Endodermal cell (in vitro differentiated cells): ENCODE data around the gene METAP2. TPM values are rescaled to one million over a fixed set of nuclear protein-coding genes. Genes with fewer than 3 reads are reported as not detected.

ENCODE experiments used
- DNase-seq: peaks from one replicate; pipeline ENCODE4 v3.0.0-alpha.2; 2017
- H3K27ac ChIP-seq: 2 replicates; pipeline ENCODE4 v1.5.1; 2013; ENCODE audit warnings: mild to moderate bottlenecking, low read depth, low read length, moderate library complexity
- H3K27me3 ChIP-seq: 2 replicates; pipeline ENCODE4 v1.6.1; 2013; ENCODE audit warnings: mild to moderate bottlenecking, low read length, moderate library complexity; ENCODE audit not compliant: insufficient read depth, control insufficient read depth, poor library complexity, severe bottlenecking
- H3K36me3 ChIP-seq: 2 replicates; pipeline ENCODE4 v1.7.0; 2013; ENCODE audit warnings: mild to moderate bottlenecking, low read length, moderate library complexity; ENCODE audit not compliant: control insufficient read depth, insufficient read depth
- H3K4me1 ChIP-seq: one replicate; pipeline ENCODE4 v1.7.0; 2013; ENCODE audit warnings: low read length; ENCODE audit not compliant: control insufficient read depth, insufficient read depth
- H3K4me3 ChIP-seq: 2 replicates; pipeline ENCODE4 v1.5.1; 2013; ENCODE audit warnings: mild to moderate bottlenecking, low read length, moderate library complexity
- H3K9ac ChIP-seq: 2 replicates; pipeline ENCODE4 v1.6.1; 2013; ENCODE audit warnings: mild to moderate bottlenecking, low read length, moderate library complexity; ENCODE audit not compliant: poor library complexity, severe bottlenecking; ENCODE audit errors: extremely low read depth
- H3K9me3 ChIP-seq: 2 replicates; pipeline ENCODE4 v1.6.1; 2013; ENCODE audit warnings: mild to moderate bottlenecking, low read length, moderate library complexity; ENCODE audit not compliant: control insufficient read depth
- H3K27ac Mint-ChIP-seq: 2 replicates; pipeline ENCODE4 v1.8.0; 2020; ENCODE audit warnings: mixed read lengths
- H3K27me3 Mint-ChIP-seq: 2 replicates; pipeline ENCODE4 v1.8.0; 2021; ENCODE audit warnings: mild to moderate bottlenecking, mixed read lengths; ENCODE audit not compliant: insufficient read depth
- H3K36me3 Mint-ChIP-seq: 2 replicates; pipeline ENCODE4 v1.8.0; 2020; ENCODE audit warnings: low read depth, mixed read lengths
- H3K4me1 Mint-ChIP-seq: 2 replicates; pipeline ENCODE4 v1.8.0; 2020; ENCODE audit warnings: mixed read lengths
- H3K4me3 Mint-ChIP-seq: 2 replicates; pipeline ENCODE4 v1.8.0; 2020; ENCODE audit warnings: mild to moderate bottlenecking, moderate library complexity, mixed read lengths
- H3K9me3 Mint-ChIP-seq: 2 replicates; pipeline ENCODE4 v1.8.0; 2020; ENCODE audit warnings: mild to moderate bottlenecking, mixed read lengths
- WGBS, 2 experiments: methylation state at CpG; one replicate each; pipeline versions ENCODE4 v1.1.5 to v1.1.7; 2013; ENCODE audit warnings: missing lambda C conversion rate in 2 of 2, mixed read lengths in 1 of 2; ENCODE audit not compliant: insufficient coverage in 1 of 2, insufficient read length in 1 of 2; 5-methylcytosine and 5-hydroxymethylcytosine counted together
- total RNA-seq, 2 donors: library from RNA; stranded (reverse); fragmentation: NEBNext Ultra II Directional in 1 of 2; extraction: Animal tissue kit (Norgen Biotek cat#: 25700) in 1 of 2; gene quantifications; 2 replicates in 1 of 2; 3 replicates in 1 of 2; pipeline ENCODE4 v1.2.1, GENCODE V29; 2021
- TF ChIP-seq, protein P1 (sequence below): fragments of 200-600 bp; sonication (generic); conservative IDR thresholded peaks from 2 replicates; pipeline ENCODE4 v1.5.0; 2021; ENCODE audit warnings: antibody characterized with exemption, mild to moderate bottlenecking

METAP2 gene
- total RNA-seq, 2 donors from 2014 or later = 137 to 152 TPM

DNA sequence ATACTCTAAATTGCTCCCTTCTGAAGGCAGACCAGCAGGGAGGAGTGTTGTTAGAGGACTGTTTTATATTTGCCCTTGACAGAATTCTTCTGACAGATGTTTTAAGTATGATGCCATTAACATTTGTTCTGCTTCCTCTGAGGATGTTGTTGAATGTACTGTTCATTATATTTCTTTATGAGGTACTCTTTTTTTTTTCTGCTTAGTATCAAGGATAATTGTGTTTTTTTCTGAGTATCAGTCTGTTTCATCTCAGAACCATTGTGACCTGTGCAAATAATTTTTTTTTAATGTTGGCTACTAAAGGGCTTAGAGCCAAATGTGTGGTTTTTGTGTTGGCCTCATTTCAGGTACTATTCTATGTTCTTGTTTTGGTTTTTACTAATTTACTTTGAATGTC lies 10.6 kb downstream of the METAP2 start:
- Mint-ChIP-seq H3K27me3 (no peaks in the 10 kb centered on the region), H3K4me1 (peaks cover 2% of the 10 kb centered on the region), H3K9me3 (no peaks in the 10 kb centered on the region), H3K36me3 (peaks cover 71% of the 10 kb centered on the region), H3K4me3 (no peak overlapping the region), H3K27ac (no peak overlapping the region)
- peaks cover 87% of the 10 kb centered on the region for H3K36me3 ChIP-seq
- H3K9ac ChIP-seq = no peak overlapping the region
- TF ChIP-seq, protein P1, sequence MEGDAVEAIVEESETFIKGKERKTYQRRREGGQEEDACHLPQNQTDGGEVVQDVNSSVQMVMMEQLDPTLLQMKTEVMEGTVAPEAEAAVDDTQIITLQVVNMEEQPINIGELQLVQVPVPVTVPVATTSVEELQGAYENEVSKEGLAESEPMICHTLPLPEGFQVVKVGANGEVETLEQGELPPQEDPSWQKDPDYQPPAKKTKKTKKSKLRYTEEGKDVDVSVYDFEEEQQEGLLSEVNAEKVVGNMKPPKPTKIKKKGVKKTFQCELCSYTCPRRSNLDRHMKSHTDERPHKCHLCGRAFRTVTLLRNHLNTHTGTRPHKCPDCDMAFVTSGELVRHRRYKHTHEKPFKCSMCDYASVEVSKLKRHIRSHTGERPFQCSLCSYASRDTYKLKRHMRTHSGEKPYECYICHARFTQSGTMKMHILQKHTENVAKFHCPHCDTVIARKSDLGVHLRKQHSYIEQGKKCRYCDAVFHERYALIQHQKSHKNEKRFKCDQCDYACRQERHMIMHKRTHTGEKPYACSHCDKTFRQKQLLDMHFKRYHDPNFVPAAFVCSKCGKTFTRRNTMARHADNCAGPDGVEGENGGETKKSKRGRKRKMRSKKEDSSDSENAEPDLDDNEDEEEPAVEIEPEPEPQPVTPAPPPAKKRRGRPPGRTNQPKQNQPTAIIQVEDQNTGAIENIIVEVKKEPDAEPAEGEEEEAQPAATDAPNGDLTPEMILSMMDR = no peak
- no peak overlapping the region for H3K27ac ChIP-seq
- no peaks in the 10 kb centered on the region for H3K27me3 ChIP-seq
- no peaks in the 10 kb centered on the region for H3K4me1 ChIP-seq
- H3K9me3 ChIP-seq = no peaks in the 10 kb centered on the region
- no peak for DNase-seq
- no peak overlapping the region for H3K4me3 ChIP-seq

GRCh38 chr12:95487024-95487423 lies 13.1 kb downstream of the METAP2 start:
- WGBS, 2 experiments = 83 to 89% methylated on average over 1 of the region's 2 CpGs
- H3K27ac ChIP-seq = no peak overlapping the region
- H3K9ac ChIP-seq = no peak overlapping the region
- Mint-ChIP-seq H3K9me3 (no peaks in the 10 kb centered on the region), H3K27ac (no peak overlapping the region), H3K4me3 (no peak overlapping the region), H3K36me3 (peaks cover 78% of the 10 kb centered on the region), H3K4me1 (no peaks in the 10 kb centered on the region), H3K27me3 (no peaks in the 10 kb centered on the region)
- no peaks in the 10 kb centered on the region for H3K9me3 ChIP-seq
- H3K36me3 ChIP-seq = peaks cover 90% of the 10 kb centered on the region
- no peaks in the 10 kb centered on the region for H3K4me1 ChIP-seq
- no peak overlapping the region for H3K4me3 ChIP-seq
- DNase-seq = no peak
- TF ChIP-seq, protein P1 = no peak
- H3K27me3 ChIP-seq = no peaks in the 10 kb centered on the region

- Mint-ChIP-seq H3K9me3 (no peaks in the 10 kb centered on the region), H3K27ac (no peak overlapping the region), H3K4me3 (no peak overlapping the region), H3K4me1 (no peaks in the 10 kb centered on the region), H3K27me3 (no peaks in the 10 kb centered on the region), H3K36me3 (peaks cover 76% of the 10 kb centered on the region)
- no peak overlapping the region for H3K4me3 ChIP-seq
- H3K9ac ChIP-seq = no peak overlapping the region
- peaks cover 93% of the 10 kb centered on the region for H3K36me3 ChIP-seq
- 95 to 100% methylated on average over 1 of the region's 2 CpGs for WGBS, 2 experiments
- no peaks in the 10 kb centered on the region for H3K27me3 ChIP-seq
- H3K9me3 ChIP-seq = peaks cover 7% of the 10 kb centered on the region
- H3K27ac ChIP-seq = no peak overlapping the region
- TF ChIP-seq, protein P1 = no peak
- DNase-seq = no peak
- no peaks in the 10 kb centered on the region for H3K4me1 ChIP-seq
Observed at GRCh38 chr12:95492462-95492861, 18.5 kb downstream of the METAP2 start.
